ENCODE results near the gene ARID4B.
A peak's percentile ranks its signal among the peaks of the same experiment; 100 is the strongest.
"Not testable (repeated sequence)": the region's sequence is repeated elsewhere in the genome, so short reads cannot be mapped to it uniquely, and the experiment has no call there.

ARID4B gene

GRCh38 chr1:235159284-235159683 lies 168.7 kb downstream of the ARID4B start:
- DNase-seq, result not testable (repeated sequence)

- DNase-seq, result no peak
Observed at GRCh38 chr1:235158680-235159079, 169.3 kb downstream of the ARID4B start.

- DNase-seq, result no peak
Observed at GRCh38 chr1:235157150-235157549, 170.8 kb downstream of the ARID4B start.

GRCh38 chr1:235156740-235157139 lies 171.2 kb downstream of the ARID4B start:
- DNase-seq, result no peak

DNA sequence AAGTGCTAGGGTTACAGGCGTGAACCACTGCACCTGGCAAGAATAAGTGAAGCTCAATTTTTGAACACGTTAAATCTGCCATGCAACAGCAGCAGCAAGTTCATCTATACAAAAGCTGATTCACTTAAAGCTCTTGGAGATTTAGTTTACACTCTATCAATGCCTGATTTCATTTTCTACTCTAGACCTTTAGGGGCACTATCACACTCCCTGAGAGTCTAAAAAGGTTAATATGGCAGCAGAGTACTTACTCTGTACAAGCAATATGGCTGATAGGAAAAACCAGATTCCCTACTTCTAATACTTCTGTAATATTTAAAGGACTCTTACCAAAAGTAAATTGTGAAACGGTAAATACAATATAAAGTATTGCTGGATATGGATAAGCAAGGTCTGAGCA lies 171.7 kb downstream of the ARID4B start:
- no peak for DNase-seq

DNA sequence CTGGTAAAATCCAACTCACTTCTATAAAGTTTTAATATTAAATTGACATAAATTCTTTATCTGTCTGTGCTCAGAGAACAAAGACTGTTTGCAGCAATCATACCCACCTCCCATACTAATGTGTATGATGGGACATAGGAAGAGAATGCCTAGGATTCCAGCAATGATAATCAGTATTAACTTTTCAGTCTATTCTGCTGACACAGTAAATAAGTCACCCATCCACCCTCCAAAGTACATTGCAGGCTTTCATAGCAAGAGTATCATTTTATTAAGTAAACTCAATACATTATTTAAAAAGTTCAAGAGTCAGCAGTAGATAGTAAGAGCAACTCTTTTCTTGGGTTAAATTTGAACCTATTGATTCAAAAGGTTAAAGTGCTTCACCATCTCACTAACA lies 175.7 kb downstream of the ARID4B start:
- DNase-seq, result no peak

- peak; percentile 27 for DNase-seq
Observed at GRCh38 chr1:235151033-235151432, 176.9 kb downstream of the ARID4B start.

- no peak for DNase-seq
Observed at GRCh38 chr1:235149824-235150223, 178.2 kb downstream of the ARID4B start.

DNA sequence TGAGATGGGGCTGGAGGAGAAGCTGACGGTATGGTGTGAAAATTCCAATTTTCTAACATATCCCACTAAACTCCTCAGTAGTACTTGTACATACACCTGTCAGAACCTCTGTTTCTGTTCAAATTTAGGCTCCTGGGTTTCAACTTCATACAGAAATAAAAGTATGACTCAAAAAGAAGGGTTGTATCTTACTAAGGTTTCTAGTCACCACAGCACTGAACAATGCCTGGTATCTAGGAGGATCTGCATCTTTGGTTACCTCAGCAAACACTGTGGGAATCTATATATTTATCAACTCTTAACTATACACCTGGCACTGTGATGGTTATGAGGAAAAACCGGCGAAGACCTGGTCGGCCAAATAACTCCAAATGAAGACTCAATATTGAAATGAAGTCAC lies 180.7 kb downstream of the ARID4B start:
- peak; percentile 25 for DNase-seq

DNA sequence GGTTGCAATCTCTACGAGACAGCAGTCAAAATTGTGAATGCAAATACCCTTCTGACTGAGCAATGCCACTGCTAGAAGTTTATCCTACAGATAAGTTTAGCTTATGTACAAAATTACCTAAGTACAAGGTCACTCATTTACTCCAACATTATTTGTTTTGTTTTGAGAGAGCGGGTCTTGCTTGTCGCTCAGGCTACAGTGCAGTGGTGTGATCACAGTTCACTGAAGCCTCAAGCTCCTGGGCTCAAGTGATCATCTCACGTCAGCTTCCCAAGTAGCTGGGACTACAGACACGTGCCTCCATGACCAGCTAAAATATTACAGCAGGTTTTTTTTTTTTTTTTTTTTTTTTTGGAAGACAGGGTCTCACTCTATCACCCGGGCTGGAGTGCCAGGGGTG lies 182.3 kb downstream of the ARID4B start:
- no peak for DNase-seq

- no peak for DNase-seq
Observed at GRCh38 chr1:235142991-235143390, 185.0 kb downstream of the ARID4B start.

- DNase-seq, result no peak
Observed at GRCh38 chr1:235139315-235139714, 188.7 kb downstream of the ARID4B start.

DNA sequence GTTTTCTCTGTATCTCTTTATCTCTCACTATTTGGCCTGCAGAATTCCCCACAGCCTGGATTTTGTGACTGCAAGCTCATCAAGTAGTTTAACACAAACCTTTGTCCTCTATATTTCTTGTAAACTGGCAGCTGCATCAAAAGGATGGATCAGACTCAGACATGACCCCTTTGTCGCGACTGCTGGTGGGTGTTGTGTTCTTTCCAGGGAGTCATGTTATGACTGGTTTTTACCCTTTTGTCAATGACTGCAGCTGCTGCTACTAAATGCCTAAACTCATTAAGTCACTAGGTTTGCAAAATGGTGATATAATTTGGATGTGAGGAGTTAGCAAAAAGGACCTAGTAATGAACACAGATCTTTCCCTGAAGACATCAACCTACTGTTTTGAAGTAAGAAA lies 189.2 kb downstream of the ARID4B start:
- no peak for DNase-seq

DNA sequence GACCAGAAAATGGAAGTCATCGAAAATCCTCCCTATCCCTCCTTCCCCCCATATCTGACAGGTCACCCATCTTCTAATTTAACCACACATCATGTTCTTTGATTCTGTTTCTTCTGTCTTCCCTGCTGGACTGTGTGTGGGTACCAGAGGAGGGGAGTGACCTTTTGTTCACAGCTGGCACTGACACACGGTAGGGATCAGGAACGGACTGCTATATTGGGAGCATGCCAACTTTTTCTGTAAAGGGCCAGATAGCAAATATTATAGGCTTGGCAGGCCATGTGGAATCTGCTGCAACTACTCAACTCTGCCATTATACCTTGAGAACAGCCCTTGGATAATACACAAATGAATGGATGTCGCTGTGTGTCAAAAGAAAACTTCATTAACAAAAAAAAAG lies 191.9 kb downstream of the ARID4B start:
- DNase-seq, result no peak

GRCh38 chr1:235134171-235134570 lies 193.8 kb downstream of the ARID4B start:
- DNase-seq, result no peak

DNA sequence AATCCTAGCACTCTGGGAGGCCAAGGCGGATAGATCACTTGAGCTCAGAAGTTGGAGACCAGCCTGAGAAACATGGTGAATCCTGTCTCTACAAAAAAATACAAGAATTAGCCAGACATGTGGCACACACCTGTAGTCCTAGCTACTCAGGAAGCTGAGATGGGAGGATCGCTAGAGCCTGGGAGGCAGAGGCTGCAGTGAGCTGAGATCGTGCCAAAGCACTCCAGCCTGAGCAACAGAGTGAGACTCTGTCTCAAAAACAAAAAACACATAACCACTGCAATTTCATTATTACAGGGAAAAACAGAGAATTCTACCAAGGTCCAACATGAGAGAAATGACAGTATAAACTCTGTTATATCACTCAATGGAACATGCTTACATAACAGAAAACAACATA lies 194.9 kb downstream of the ARID4B start:
- no peak for DNase-seq

DNA sequence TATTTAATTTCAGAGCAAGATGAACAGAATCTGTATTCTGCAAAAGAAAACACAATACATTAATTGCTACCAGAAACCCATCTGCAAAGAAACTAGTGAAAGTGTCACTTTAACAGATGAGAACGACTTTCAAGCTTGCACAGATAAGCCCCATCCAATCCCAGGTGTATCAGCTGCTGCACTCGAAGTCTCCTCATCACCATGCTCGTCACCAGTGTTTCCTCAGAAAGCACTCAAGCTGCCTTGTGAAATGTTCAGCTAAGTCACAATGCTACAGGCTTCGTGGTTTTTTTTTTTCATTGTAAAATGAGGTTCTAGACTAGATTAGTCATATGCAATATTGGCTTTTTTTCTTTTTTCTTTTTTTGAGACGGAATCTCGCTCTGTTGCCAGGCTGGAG lies 196.0 kb downstream of the ARID4B start:
- no peak for DNase-seq

DNA sequence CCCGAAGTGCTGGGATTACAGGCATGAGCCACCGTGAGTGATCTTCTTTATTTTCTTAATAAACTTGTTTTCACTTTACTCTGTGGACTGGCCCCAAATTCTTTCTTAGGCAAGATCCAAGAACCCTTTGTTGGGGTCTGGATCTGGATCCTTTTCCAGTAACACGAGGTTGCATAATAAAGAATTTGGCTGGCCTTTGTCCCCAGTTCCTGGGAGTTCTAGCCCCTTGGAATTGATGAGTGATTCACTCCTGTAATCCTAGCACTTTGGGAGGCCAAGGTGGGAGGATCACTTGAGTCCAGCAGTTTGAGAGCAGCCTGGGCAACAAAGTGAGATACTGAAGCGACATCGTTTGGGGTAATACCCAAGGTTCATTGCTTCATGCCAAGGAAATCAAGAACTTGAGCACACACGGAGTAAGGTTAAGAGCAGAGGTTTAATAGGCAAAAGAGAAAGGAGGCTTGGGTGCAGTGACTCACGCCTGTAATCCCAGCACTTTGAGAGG lies 197.2 kb downstream of the ARID4B start:
- no peak for DNase-seq

GRCh38 chr1:235129774-235130570 lies 198.0 kb downstream of the ARID4B start:
- DNase-seq, result no peak

DNA sequence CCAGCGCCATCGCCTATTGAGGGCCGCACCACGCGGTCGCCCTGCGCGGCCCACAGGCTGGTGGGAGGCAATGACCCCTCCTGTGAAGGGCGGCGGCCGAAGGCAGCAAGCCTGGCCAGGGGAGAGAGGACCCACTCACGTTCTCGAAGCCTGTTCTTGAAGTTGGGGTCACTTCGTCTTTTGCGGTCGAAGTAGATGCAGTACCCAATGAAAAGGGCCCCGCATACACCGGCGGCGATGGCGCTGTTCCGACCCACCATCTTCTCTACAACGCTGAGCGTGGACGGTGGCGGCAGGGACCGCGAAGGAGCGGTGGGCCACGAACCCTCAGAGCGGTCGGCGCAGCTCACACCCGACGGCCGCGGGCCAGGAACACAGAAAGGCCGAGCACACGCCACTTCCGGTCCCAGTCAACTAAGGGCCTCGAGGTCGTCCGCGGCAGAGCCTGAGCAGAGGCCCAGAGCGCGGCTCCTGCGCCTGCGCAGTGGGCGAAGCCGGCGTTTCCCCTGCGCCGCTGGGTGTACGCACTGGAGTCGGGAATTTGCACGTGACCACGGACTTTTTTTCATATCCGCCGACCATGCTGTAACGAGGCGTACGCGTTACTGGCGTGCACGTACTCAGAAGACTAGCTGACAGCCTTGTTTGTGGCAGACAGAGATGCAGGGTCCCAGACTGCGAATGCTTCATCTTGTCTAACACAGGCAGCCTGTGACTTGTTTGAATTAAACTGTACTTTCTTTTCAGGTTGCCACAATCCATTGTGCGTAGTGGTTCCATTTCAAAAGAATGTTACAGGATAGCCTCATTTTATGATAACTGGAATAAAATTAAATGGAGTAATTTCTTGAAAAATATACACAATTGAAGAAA lies 199.3 kb downstream of the ARID4B start, which contains the start of gene TOMM20:
TOMM20 (minus strand) TSS at position 382 of the 873 bp plus-strand sequence; CDS start at position 260, 122 bp downstream.
- DNase-seq, result peak; percentile 98

GRCh38 chr1:235127732-235128455 lies 200.1 kb downstream of the ARID4B start:
- no peak for DNase-seq

- DNase-seq, result no peak
Observed at GRCh38 chr1:235127203-235127602, 200.8 kb downstream of the ARID4B start.

- no peak for DNase-seq
Observed at GRCh38 chr1:235124665-235125064, 203.3 kb downstream of the ARID4B start.

Data from activated CD4-positive, alpha-beta T cell treated with anti-CD3 and anti-CD28 coated beads, Interleukin-2, Interleukin-6, amounts not matched to agents 100 ng/mL and 50 ng/mL, durations not matched to agents 16 hours and 8 hours (primary cell).